Astrocyte (in vitro differentiated cells and primary cell): Measurements from ENCODE around the gene PLEKHA6.

Experiments used
- CTCF ChIP-seq: IDR thresholded peaks from 2 replicates; pipeline ENCODE4 v1.5.1; 2011; ENCODE audit warnings: low read depth, mild to moderate bottlenecking, inconsistent platforms, low read length, moderate library complexity; ENCODE audit not compliant: insufficient read depth
- EZH2 ChIP-seq: IDR thresholded peaks from 2 replicates; pipeline ENCODE4 v1.6.1; 2012; ENCODE audit warnings: mild to moderate bottlenecking, low read length, inconsistent platforms; ENCODE audit not compliant: insufficient read depth

- TF ChIP-seq CTCF: no peak
- TF ChIP-seq EZH2: no peak
These were observed 131.5 kb downstream of the PLEKHA6 start for GRCh38 chr1:204227996-204228785.
